Right atrium auricular region (tissue), 2 donors: ENCODE measurements around the gene SLC5A10. TPM values are rescaled to one million over a fixed set of nuclear protein-coding genes. Genes with fewer than 3 reads are reported as not detected.
"Not testable (repeated sequence)": the region's sequence is repeated elsewhere in the genome, so short reads cannot be mapped to it uniquely, and the experiment has no call there.

Experiments used
- DNase-seq: peaks from one replicate; pipeline ENCODE4 v3.0.0-alpha.2; 2019; ENCODE audit warnings: low spot score
- H3K27ac ChIP-seq, 2 donors: fragments of 200-600 bp; sonication (generic); 1 replicate in 1 of 2; 2 replicates in 1 of 2; pipeline ENCODE4 v1.5.1; 2016 to 2019
- H3K27me3 ChIP-seq, 2 donors: fragments of 200-600 bp; sonication (generic); one replicate each; pipeline versions ENCODE4 v1.5.1 to v1.6.0; 2017 to 2019
- H3K36me3 ChIP-seq: fragments of 200-600 bp; sonication (generic); one replicate; pipeline ENCODE4 v1.5.1; 2016
- H3K4me1 ChIP-seq, 2 donors: fragments of 200-600 bp; sonication (generic); one replicate each; pipeline versions ENCODE4 v1.5.1 to v1.6.0; 2017 to 2019
- H3K4me3 ChIP-seq, 2 donors: fragments of 200-600 bp; sonication (generic); 1 replicate in 1 of 2; 2 replicates in 1 of 2; pipeline ENCODE4 v1.5.1; 2017 to 2019; ENCODE audit warnings: mild to moderate bottlenecking in 1 of 2, moderate library complexity in 1 of 2
- H3K9me3 ChIP-seq, 2 donors: fragments of 200-600 bp; sonication (generic); one replicate each; pipeline ENCODE4 v1.5.1; 2019
- CTCF ChIP-seq, 2 donors: fragments of 200-600 bp; sonication (generic); IDR thresholded peaks; one replicate each; pipeline ENCODE4 v1.5.1; 2019; ENCODE audit warnings: antibody characterized with exemption in 2 of 2
- total RNA-seq, 2 donors: library from RNA; depleted of rRNA; stranded (reverse); fragments of >200 nt; gene quantifications; one replicate each; pipeline ENCODE4 v1.1.0, GENCODE V29; 2016

Gene SLC5A10
- total RNA-seq, 2 donors from 2014 or later, result 0.16 TPM; not detected in 1

GRCh38 chr17:18955009-18955408, 3.0 kb downstream of the SLC5A10 start:
- no peak for DNase-seq
- Histone ChIP-seq H3K4me3 (no peak overlapping the region), H3K27me3 (no peaks in the 10 kb centered on the region), H3K4me1 (peaks cover 0 to 6% of the 10 kb centered on the region in 2 donors), H3K9me3 (no peaks in the 10 kb centered on the region), H3K36me3 (no peaks in the 10 kb centered on the region), H3K27ac (no peak overlapping the region)
- no peak for TF ChIP-seq CTCF (IDR thresholded peaks at IDR 0.05)

GRCh38 chr17:18956021-18956420, 4.1 kb downstream of the SLC5A10 start:
- H3K27ac ChIP-seq, DNase-seq, H3K9me3 ChIP-seq, H3K4me1 ChIP-seq, H3K4me3 ChIP-seq, H3K36me3 ChIP-seq, H3K27me3 ChIP-seq: not testable (repeated sequence)

- Histone ChIP-seq H3K36me3 (no peaks in the 10 kb centered on the region), H3K9me3 (no peaks in the 10 kb centered on the region), H3K27ac (no peak overlapping the region), H3K27me3 (no peaks in the 10 kb centered on the region), H3K4me3 (no peak overlapping the region), H3K4me1 (peaks cover 0 to 11% of the 10 kb centered on the region in 2 donors)
- no peak for DNase-seq
- no peak for TF ChIP-seq CTCF (IDR thresholded peaks at IDR 0.05)
These were observed 4.6 kb downstream of the SLC5A10 start for GRCh38 chr17:18956581-18956980.

- Histone ChIP-seq H3K27me3 (no peaks in the 10 kb centered on the region), H3K36me3 (no peaks in the 10 kb centered on the region), H3K27ac (no peak overlapping the region), H3K4me3 (no peak overlapping the region), H3K9me3 (no peaks in the 10 kb centered on the region), H3K4me1 (peaks cover 0 to 16% of the 10 kb centered on the region in 2 donors)
- no peak for TF ChIP-seq CTCF (IDR thresholded peaks at IDR 0.05)
- DNase-seq, result no peak
These were observed 5.9 kb downstream of the SLC5A10 start for GRCh38 chr17:18957831-18958230.

GRCh38 chr17:18958611-18959010, 6.6 kb downstream of the SLC5A10 start:
- Histone ChIP-seq H3K27ac (no peak overlapping the region), H3K27me3 (no peaks in the 10 kb centered on the region), H3K4me1 (peaks cover 0 to 16% of the 10 kb centered on the region in 2 donors), H3K36me3 (no peaks in the 10 kb centered on the region), H3K9me3 (no peaks in the 10 kb centered on the region), H3K4me3 (no peak overlapping the region)
- no peak for DNase-seq
- no peak for TF ChIP-seq CTCF (IDR thresholded peaks at IDR 0.05)

- no peaks in the 10 kb centered on the region for H3K9me3 ChIP-seq
- no peaks in the 10 kb centered on the region for H3K36me3 ChIP-seq
- no peaks in the 10 kb centered on the region for H3K27me3 ChIP-seq
- TF ChIP-seq CTCF (IDR thresholded peaks at IDR 0.05), result no peak
- no peak for DNase-seq
- H3K4me3 ChIP-seq, result no peak overlapping the region
- H3K27ac ChIP-seq, result no peak overlapping the region
- H3K4me1 ChIP-seq, result peaks cover 0 to 16% of the 10 kb centered on the region in 2 donors
These were observed 7.3 kb downstream of the SLC5A10 start for GRCh38 chr17:18959071-18959844.
